Glomerular visceral epithelial cell (primary cell): Measurements from ENCODE around the gene DMD.

Experiments used
- DNase-seq: peaks from one replicate; pipeline ENCODE4 v3.0.0-alpha.2; 2016; ENCODE audit errors: extremely low spot score

DMD gene

GRCh38 chrX:33041141-33041540 lies 170.2 kb downstream of the DMD start:
- no peak for DNase-seq

GRCh38 chrX:33032700-33033099 lies 178.6 kb downstream of the DMD start:
- DNase-seq: no peak

DNA sequence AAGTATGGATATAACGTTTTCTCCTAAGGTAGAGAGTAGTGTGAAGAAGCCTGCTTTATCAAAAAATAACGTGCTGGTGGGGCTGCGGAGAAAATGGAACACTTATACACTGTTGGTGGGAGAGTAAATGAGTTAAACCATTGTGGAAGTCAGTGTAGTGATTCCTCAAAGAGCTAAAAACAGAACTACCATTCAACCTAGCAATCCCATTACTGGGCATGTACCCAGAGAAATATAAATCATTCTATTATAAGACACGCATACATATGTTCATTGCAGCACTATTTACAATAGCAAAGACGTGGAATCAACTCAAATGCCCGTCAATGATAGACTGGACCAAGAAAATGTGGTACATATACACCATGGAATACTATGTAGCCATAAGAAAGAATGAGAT lies 196.4 kb downstream of the DMD start:
- DNase-seq: no peak

DNA sequence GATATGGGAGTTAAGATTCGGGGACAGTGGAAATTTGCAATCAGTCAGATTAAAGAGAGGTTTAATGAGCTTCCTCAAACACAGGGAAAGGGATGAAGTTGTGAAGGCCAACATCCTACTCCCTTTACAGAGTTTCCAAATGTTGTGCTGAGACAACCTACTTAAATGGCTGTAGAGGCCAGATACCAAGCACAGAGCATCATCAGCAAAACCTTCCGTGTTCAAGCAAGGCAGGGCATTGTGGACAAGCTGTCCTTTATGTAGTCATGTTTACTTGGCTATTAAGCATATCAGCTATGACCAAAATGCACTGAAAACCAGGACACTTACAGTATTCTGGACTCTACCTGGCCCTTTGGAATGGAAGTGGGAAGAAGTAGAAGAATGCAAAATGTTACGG lies 197.3 kb downstream of the DMD start:
- DNase-seq: no peak

- DNase-seq: no peak
Measured at GRCh38 chrX:33001107-33001506, 210.2 kb downstream of the DMD start.

GRCh38 chrX:32998776-32999175 lies 212.6 kb downstream of the DMD start:
- DNase-seq: no peak

GRCh38 chrX:32995427-32995826 lies 215.9 kb downstream of the DMD start:
- DNase-seq: no peak

DNA sequence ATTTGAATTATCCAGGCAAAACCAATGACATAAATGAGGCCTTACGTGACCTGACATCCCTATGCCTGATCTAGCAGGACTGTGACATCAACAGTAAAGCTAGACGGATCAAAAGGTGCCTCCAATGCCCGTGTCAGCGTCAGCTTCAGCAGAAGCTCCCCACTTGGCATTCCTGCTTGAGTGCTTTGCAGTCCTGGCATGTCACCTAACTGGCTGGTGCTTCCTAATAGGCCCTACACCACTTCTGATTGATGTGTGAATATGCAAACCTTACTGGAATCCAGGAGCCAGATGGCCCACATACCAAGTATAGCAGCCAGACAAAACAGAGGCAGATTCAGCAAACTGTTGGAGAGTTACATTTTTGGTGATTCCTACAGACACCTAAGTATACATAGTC lies 224.2 kb downstream of the DMD start:
- DNase-seq: no peak

- DNase-seq: no peak
Measured at GRCh38 chrX:32985544-32985943, 225.8 kb downstream of the DMD start.

- DNase-seq: no peak
Measured at GRCh38 chrX:32966821-32967355, 244.5 kb downstream of the DMD start.

GRCh38 chrX:32954125-32954524 lies 257.2 kb downstream of the DMD start:
- DNase-seq: no peak

DNA sequence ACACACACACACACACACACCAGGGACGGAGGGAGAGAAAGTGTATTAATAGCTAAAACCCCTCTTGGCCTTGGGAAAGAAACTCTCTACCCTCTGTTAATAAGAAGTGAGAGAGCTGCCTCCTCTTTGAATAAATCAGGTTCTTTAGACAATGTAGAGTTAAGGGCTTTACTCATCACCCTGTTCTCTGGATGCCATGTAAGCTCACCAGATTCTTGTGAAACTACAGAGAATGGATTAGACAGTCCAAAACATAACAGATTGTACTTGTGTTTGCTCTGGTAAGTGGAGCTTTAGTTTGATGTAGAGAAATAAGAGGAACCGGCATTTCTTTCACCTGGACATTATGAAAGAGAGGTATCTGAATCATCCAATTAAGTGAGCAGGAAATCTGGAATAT lies 263.2 kb downstream of the DMD start:
- no peak for DNase-seq

- DNase-seq: no peak
Measured at GRCh38 chrX:32937043-32937442, 274.3 kb downstream of the DMD start.

DNA sequence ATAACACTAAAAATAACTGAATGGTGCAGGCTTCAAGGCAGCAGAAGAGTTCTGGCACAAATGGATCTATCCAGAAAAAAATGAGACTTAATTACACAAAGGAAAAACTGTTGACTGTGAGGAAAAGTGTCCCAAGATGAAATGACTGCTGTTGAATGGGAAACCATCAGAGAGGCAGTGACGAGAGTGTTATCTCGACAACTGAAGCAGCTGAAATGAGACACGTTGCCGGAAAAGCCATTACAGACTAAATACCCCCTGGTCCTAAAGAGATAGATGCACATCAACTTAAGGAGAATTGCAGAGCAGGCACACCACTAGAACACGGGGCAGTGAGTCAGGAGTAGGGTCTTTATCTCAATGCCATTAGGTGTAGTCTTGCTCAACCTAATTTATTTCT lies 277.8 kb downstream of the DMD start:
- DNase-seq: no peak

DNA sequence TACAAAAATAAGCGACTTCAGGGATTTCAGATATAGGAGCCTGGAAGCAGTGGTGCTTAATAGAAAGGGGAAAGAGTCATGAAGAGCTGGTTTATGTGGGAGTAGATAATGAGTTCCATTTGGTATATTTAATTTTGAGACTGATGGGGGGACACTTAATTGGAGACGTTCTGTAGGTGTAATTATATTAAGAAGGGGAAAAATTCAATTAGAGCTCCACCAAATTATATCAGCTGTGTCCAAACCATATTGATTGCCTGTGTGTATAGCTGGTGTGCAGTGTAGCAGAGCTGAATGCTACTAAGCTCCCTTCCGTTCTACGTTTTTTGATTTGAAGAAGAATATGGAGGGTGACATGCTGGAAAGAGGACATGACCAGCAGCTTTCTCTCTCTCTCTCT lies 282.3 kb downstream of the DMD start:
- no peak for DNase-seq

DNA sequence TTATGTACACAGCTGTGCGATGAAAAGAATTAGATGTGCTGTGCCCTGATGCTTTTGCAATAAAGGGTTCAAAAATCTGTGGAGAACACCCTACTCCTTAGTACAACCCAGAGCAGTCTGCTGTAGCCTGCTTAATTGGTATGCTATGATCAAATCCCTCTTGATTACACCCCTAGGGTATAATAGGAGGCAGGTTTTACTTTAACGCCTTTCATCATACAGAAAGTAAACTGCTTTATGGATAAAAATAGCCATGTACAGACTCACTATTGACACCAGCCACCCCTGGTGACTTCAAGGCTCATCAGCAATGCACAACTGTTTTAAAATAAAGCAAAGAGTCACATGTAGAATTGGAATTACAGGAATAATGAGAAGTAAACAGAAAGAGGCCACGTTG lies 315.3 kb downstream of the DMD start:
- DNase-seq: no peak

DNA sequence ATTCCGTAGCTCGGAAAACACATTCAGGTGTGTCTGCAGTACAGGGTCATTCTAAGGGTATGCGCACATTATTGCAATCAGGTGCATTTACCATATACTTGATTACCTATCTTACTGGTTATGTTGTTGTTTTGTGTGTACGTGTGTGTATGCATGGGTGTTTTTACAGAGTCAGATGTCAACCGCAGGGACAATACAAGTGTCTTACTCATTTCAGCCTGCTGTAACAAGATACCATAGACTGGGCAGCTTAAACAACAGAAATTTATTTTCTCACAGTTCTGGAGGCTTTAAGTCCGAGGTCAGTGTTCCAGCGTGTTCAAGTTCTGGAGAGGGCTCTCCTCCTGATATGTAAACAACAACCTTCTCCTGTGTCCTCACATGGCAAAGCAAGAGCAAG lies 316.7 kb downstream of the DMD start:
- no peak for DNase-seq

DNA sequence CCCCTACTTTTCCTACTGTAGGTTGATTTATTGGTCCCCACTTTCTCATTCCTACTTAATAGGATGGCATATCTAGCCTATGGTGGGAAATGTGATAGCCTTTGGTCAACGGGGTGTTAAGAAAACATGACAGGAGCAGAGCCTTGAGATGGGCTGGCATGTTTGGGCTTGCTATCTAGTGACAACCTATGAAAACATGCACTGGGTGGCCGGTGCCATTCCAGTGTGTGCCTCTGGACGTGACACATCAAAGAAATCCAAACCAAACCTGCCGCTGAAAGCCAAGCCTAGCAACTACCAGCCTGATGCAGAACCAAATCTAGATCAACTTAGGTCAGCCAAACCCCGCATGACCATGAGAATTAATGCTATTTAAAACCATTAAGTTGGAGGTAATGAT lies 317.6 kb downstream of the DMD start:
- DNase-seq: no peak

DNA sequence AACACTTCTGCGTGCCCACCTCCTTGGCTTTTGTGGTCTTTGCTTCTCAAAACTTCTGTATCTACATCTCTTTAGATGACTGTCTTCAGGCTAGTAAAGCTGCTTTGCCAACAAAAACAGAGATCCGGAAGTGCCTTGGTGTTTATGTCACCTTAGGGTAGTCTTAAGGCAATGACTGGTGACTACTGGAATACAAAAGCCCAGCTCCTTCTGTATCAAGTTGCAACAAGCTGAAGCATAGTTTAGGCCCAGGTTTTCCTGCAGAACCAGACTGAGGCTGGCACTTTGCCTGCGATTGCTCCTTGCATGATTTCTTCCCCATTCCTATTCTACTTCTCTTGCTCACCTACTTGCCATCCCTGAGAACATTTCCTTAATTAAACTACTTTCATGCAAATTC lies 333.8 kb downstream of the DMD start:
- no peak for DNase-seq

DNA sequence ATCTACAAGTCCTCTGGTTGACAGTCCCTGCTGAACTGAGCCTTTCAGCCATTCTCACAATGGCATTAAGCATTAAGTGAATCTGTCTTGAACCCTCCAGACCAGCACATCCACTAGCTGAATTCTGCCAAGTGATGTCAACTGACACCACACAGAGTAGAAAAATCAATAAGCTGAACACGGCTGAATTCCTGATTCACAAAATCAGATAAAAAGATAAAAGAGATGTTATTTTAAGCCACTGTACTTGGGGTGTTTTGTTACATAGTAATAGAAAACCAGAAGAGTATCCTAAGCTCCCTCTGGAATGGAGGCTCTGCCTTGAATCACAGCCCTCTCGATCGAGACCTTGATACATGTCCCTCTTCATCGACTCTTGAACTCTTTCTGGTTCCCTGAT lies 336.5 kb downstream of the DMD start:
- no peak for DNase-seq

DNA sequence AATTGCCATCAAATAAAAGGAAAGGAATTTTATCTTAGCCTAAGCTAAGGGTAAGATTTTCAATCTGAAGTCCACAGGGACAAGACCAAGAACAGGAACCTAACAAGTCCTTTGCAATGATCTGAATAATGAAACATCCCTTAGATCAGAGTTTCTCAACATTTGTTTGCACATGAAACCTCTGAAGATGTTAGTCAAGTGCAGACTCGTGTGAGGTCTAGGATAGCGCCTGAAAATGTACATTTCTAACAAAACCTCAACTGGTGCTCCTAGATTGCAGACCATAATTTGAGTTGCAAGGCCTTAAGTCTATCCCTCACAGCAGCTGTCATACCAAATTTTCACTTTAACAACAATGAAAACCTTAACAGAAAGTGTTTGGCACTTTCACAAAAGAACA lies 337.6 kb downstream of the DMD start:
- DNase-seq: no peak

GRCh38 chrX:32871636-32872035 lies 339.7 kb downstream of the DMD start:
- no peak for DNase-seq

GRCh38 chrX:32868524-32868895 lies 342.8 kb downstream of the DMD start:
- no peak for DNase-seq

- no peak for DNase-seq
Measured at GRCh38 chrX:32867781-32868523, 343.4 kb downstream of the DMD start.
